Measurements from ENCODE around the gene RANGAP1.
A peak's percentile ranks its signal among the peaks of the same experiment; 100 is the strongest.

RANGAP1 gene

GRCh38 chr22:41239443-41240128 lies 46.4 kb downstream of the RANGAP1 start:
- no peaks in the 10 kb centered on the region for H3K36me3 Mint-ChIP-seq (ENCODE audit: low read depth)
- H3K9me3 Mint-ChIP-seq: no peaks in the 10 kb centered on the region
- ATAC-seq: no peak
- H3K4me1 Mint-ChIP-seq: peaks cover 7% of the 10 kb centered on the region
- no peak overlapping the region for H3K4me3 Mint-ChIP-seq
- no peak overlapping the region for H3K27ac Mint-ChIP-seq
- no peak for DNase-seq
- peaks cover 3% of the 10 kb centered on the region for H3K27me3 Mint-ChIP-seq

GRCh38 chr22:41238570-41239442 lies 47.2 kb downstream of the RANGAP1 start:
- no peaks in the 10 kb centered on the region for H3K9me3 Mint-ChIP-seq
- H3K4me3 Mint-ChIP-seq: peak overlapping the region; percentile 50

GRCh38 chr22:41237707-41238569 lies 48.0 kb downstream of the RANGAP1 start:
- Mint-ChIP-seq H3K27me3 (peaks cover 3% of the 10 kb centered on the region), H3K4me3 (peak overlapping the region; percentile 53), H3K9me3 (no peaks in the 10 kb centered on the region), H3K4me1 (peaks cover 7% of the 10 kb centered on the region), H3K36me3 (ENCODE audit: low read depth) (no peaks in the 10 kb centered on the region), H3K27ac (no peak overlapping the region)
- DNase-seq (peak; percentile 80), ATAC-seq (peak; percentile 86)

More at GRCh38 chr22:41238570-41239442, 47.2 kb downstream of the RANGAP1 start:
- Mint-ChIP-seq H3K27me3 (peaks cover 3% of the 10 kb centered on the region), H3K36me3 (ENCODE audit: low read depth) (no peaks in the 10 kb centered on the region), H3K4me1 (peaks cover 7% of the 10 kb centered on the region), H3K27ac (no peak overlapping the region)
- ATAC-seq (no peak), DNase-seq (no peak)

GRCh38 chr22:41237036-41237706 lies 48.8 kb downstream of the RANGAP1 start:
- Mint-ChIP-seq H3K27me3 (peaks cover 3% of the 10 kb centered on the region), H3K4me1 (peaks cover 7% of the 10 kb centered on the region), H3K9me3 (no peaks in the 10 kb centered on the region), H3K27ac (no peak overlapping the region), H3K4me3 (peak overlapping the region; percentile 53), H3K36me3 (ENCODE audit: low read depth) (no peaks in the 10 kb centered on the region)
- no peak for ATAC-seq
- no peak for DNase-seq

GRCh38 chr22:41234815-41235695 lies 50.9 kb downstream of the RANGAP1 start:
- peaks cover 5% of the 10 kb centered on the region for H3K36me3 Mint-ChIP-seq (ENCODE audit: low read depth)
- ATAC-seq: no peak
- peaks cover 3% of the 10 kb centered on the region for H3K27me3 Mint-ChIP-seq
- H3K9me3 Mint-ChIP-seq: no peaks in the 10 kb centered on the region
- H3K27ac Mint-ChIP-seq: no peak overlapping the region
- no peak overlapping the region for H3K4me3 Mint-ChIP-seq
- peaks cover 7% of the 10 kb centered on the region for H3K4me1 Mint-ChIP-seq
- DNase-seq: no peak

- ATAC-seq: no peak
- H3K4me1 Mint-ChIP-seq: no peaks in the 10 kb centered on the region
- no peak for DNase-seq
- H3K4me3 Mint-ChIP-seq: no peak overlapping the region
- no peaks in the 10 kb centered on the region for H3K9me3 Mint-ChIP-seq
- H3K27ac Mint-ChIP-seq: no peak overlapping the region
- H3K27me3 Mint-ChIP-seq: no peaks in the 10 kb centered on the region
- peaks cover 14% of the 10 kb centered on the region for H3K36me3 Mint-ChIP-seq (ENCODE audit: low read depth)
Observed at GRCh38 chr22:41231369-41231768, 54.6 kb downstream of the RANGAP1 start.

- H3K9me3 Mint-ChIP-seq: no peaks in the 10 kb centered on the region
- H3K27me3 Mint-ChIP-seq: no peaks in the 10 kb centered on the region
- no peak overlapping the region for H3K4me3 Mint-ChIP-seq
- no peak for DNase-seq
- H3K4me1 Mint-ChIP-seq: no peaks in the 10 kb centered on the region
- no peak for ATAC-seq
- no peak overlapping the region for H3K27ac Mint-ChIP-seq
- H3K36me3 Mint-ChIP-seq (ENCODE audit: low read depth): peaks cover 18% of the 10 kb centered on the region
Observed at GRCh38 chr22:41230401-41230785, 55.6 kb downstream of the RANGAP1 start.

- Mint-ChIP-seq H3K9me3 (no peaks in the 10 kb centered on the region), H3K27ac (no peak overlapping the region), H3K27me3 (no peaks in the 10 kb centered on the region), H3K4me3 (no peak overlapping the region), H3K4me1 (no peaks in the 10 kb centered on the region), H3K36me3 (ENCODE audit: low read depth) (peaks cover 20% of the 10 kb centered on the region)
- DNase-seq (no peak), ATAC-seq (no peak)
Observed at GRCh38 chr22:41229730-41230400, 56.1 kb downstream of the RANGAP1 start.

- Mint-ChIP-seq H3K27me3 (no peaks in the 10 kb centered on the region), H3K4me1 (no peaks in the 10 kb centered on the region), H3K9me3 (no peaks in the 10 kb centered on the region), H3K4me3 (no peak overlapping the region), H3K27ac (no peak overlapping the region), H3K36me3 (ENCODE audit: low read depth) (peaks cover 20% of the 10 kb centered on the region)
- DNase-seq: no peak
- ATAC-seq: no peak
Observed at GRCh38 chr22:41229215-41229614, 56.8 kb downstream of the RANGAP1 start.

GRCh38 chr22:41226723-41227655 lies 59.0 kb downstream of the RANGAP1 start:
- H3K27me3 Mint-ChIP-seq: no peaks in the 10 kb centered on the region
- H3K4me1 Mint-ChIP-seq: no peaks in the 10 kb centered on the region
- no peak overlapping the region for H3K27ac Mint-ChIP-seq
- no peaks in the 10 kb centered on the region for H3K9me3 Mint-ChIP-seq
- DNase-seq (no peak), ATAC-seq (no peak)
- no peak overlapping the region for H3K4me3 Mint-ChIP-seq
- peaks cover 30% of the 10 kb centered on the region for H3K36me3 Mint-ChIP-seq (ENCODE audit: low read depth)

GRCh38 chr22:41223535-41223934 lies 62.5 kb downstream of the RANGAP1 start:
- no peaks in the 10 kb centered on the region for H3K9me3 Mint-ChIP-seq
- H3K4me3 Mint-ChIP-seq: no peak overlapping the region
- DNase-seq (no peak), ATAC-seq (no peak)
- H3K36me3 Mint-ChIP-seq (ENCODE audit: low read depth): peaks cover 42% of the 10 kb centered on the region
- no peaks in the 10 kb centered on the region for H3K4me1 Mint-ChIP-seq
- no peaks in the 10 kb centered on the region for H3K27me3 Mint-ChIP-seq
- H3K27ac Mint-ChIP-seq: no peak overlapping the region

GRCh38 chr22:41222846-41223507 lies 63.0 kb downstream of the RANGAP1 start:
- H3K36me3 Mint-ChIP-seq (ENCODE audit: low read depth): peaks cover 40% of the 10 kb centered on the region
- H3K27ac Mint-ChIP-seq: peak overlapping the region; percentile 62
- no peaks in the 10 kb centered on the region for H3K9me3 Mint-ChIP-seq
- H3K27me3 Mint-ChIP-seq: no peaks in the 10 kb centered on the region
- DNase-seq (no peak), ATAC-seq (no peak)
- H3K4me1 Mint-ChIP-seq: peaks cover under 1% of the 10 kb centered on the region
- no peak overlapping the region for H3K4me3 Mint-ChIP-seq

All from activated naive CD8-positive, alpha-beta T cell treated with anti-CD3 and anti-CD28 coated beads, Interleukin-2, amount 50 U/mL, for 24 hours (primary cell).